Neural cell (in vitro differentiated cells): ENCODE measurements around the gene HOXB1.

Experiments
- EZH2 ChIP-seq: fragments of 200-600, 300-800 bp; shearing (Covaris generic), sonication (generic); IDR thresholded peaks from 2 replicates; pipeline ENCODE4 v1.6.1; 2014; ENCODE audit warnings: antibody characterized with exemption, low read length, borderline replicate concordance, mild to moderate bottlenecking; ENCODE audit not compliant: insufficient read depth, poor library complexity, severe bottlenecking
- TF ChIP-seq, protein P1 (sequence below): fragments of 450-650 bp; IDR thresholded peaks from 2 replicates; pipeline ENCODE4 v1.5.1; 2014; ENCODE audit warnings: antibody characterized with exemption, mild to moderate bottlenecking, moderate library complexity; ENCODE audit not compliant: poor library complexity, severe bottlenecking

DNA sequence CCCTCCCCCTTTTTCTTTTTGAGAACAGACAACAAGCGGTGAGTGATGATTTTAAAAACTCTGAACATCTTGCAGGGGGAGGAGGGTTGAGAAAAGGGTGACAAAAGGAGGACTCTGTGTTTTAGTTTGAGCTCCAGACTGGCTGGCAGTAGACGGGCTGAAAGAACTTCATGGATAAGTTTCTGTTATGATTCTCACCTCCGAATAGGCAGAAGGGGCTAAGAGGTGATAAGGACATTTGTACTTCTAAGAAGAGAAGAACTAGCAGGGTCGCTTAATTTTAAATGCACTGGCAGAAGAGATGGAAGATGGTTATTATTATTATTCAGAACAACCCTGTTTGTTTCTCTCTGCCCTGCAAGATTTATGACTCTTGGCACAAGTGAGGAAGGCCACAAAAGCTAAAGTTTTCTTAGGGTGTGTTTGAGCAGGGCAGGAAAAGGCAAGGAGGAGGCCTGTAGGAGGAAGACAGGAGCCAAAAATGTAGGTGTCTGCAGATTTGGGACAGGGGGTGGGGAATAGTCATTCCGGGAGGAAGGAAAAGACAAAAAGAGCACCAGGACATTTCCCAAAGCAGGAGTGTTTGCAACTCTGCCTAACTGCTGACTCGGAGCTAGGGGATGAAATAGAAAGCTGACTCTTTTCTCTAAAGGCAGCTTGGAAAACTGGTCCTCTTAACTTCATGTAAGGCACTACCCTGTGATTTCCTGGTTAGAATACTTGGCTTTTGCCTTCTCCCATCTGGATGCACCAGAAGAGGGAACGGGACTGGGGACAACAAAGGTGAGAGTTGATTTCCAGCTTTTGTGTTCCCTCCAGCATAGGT, 26.0 kb upstream of the HOXB1 start:
- TF ChIP-seq, protein P1, sequence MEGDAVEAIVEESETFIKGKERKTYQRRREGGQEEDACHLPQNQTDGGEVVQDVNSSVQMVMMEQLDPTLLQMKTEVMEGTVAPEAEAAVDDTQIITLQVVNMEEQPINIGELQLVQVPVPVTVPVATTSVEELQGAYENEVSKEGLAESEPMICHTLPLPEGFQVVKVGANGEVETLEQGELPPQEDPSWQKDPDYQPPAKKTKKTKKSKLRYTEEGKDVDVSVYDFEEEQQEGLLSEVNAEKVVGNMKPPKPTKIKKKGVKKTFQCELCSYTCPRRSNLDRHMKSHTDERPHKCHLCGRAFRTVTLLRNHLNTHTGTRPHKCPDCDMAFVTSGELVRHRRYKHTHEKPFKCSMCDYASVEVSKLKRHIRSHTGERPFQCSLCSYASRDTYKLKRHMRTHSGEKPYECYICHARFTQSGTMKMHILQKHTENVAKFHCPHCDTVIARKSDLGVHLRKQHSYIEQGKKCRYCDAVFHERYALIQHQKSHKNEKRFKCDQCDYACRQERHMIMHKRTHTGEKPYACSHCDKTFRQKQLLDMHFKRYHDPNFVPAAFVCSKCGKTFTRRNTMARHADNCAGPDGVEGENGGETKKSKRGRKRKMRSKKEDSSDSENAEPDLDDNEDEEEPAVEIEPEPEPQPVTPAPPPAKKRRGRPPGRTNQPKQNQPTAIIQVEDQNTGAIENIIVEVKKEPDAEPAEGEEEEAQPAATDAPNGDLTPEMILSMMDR = no peak
- TF ChIP-seq EZH2 = no peak
